GM11168 (cell line): Measurements from ENCODE around the gene ABCA5.
"Not testable (repeated sequence)": the region's sequence is repeated elsewhere in the genome, so short reads cannot be mapped to it uniquely, and the experiment has no call there.

Experiments used
- in situ Hi-C: fragments of 300-500 bp; cut with MboI; formaldehyde crosslinking; loops from one replicate; pipeline ENCODE4 v1.12.0; 2022; ENCODE audit warnings: low sequenced_read_pairs; ENCODE audit not compliant: unreplicated experiment

Gene ABCA5

GRCh38 chr17:69227541-69227940 lies 99.4 kb downstream of the ABCA5 start:
- in situ Hi-C loops: no loop called here

GRCh38 chr17:69223809-69224208 lies 103.1 kb downstream of the ABCA5 start:
- in situ Hi-C loops: no loop called here

GRCh38 chr17:69222707-69223258 lies 104.2 kb downstream of the ABCA5 start:
- in situ Hi-C loops: no loop called here

GRCh38 chr17:69220098-69220497 lies 106.8 kb downstream of the ABCA5 start:
- in situ Hi-C loops: no loop called here

GRCh38 chr17:69218986-69219385 lies 107.9 kb downstream of the ABCA5 start:
- in situ Hi-C loops: no loop called here

- in situ Hi-C loops: no loop called here
These were observed 113.7 kb downstream of the ABCA5 start for GRCh38 chr17:69213059-69213813.

GRCh38 chr17:69208640-69209039 lies 118.3 kb downstream of the ABCA5 start:
- in situ Hi-C loops: no loop called here

GRCh38 chr17:69207151-69207550 lies 119.8 kb downstream of the ABCA5 start:
- in situ Hi-C loops: no loop called here

GRCh38 chr17:69198238-69198637 lies 128.7 kb downstream of the ABCA5 start:
- in situ Hi-C loops: no loop called here

- in situ Hi-C loops: not testable (repeated sequence)
These were observed 130.8 kb downstream of the ABCA5 start for GRCh38 chr17:69196105-69196653.
